ENCODE measurements around the gene UBQLNL. TPM values are rescaled to one million over a fixed set of nuclear protein-coding genes. Genes with fewer than 3 reads are reported as not detected.

Gene UBQLNL
- total RNA-seq, 3 donors from 2014 or later: 0.32 to 0.49 (median 0.34) TPM

DNA sequence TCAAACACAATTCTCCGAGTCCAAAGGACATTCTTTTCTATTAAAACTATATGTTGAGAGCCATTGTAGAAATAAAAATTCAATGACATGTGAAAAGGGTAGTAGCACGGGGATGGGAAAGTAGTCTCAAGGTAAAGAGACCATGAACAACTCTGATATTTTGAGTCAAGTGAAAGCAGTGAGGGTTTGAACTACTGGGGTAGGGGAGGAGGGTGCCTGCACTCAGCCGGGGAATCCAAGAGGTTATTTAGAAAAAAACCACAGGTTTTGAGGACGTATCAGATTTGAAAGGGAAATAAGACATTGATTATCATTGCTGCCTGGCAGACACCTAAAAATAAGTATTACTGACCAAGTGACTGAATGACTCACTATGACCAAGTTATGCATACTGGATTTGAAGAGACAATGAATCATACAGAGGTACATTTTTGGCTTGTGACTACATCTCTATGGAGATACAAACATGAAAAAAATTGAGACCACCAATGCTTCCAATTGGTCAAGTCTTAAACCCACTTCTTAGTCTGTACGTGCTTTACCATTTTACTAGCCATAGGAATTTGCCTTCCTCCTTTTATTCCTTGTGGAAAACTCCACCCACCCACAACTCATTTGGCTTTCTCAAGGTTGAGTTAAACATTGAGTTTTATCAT, 34.1 kb upstream of the UBQLNL start:
- Histone ChIP-seq H3K4me3 (no peak overlapping the region), H3K4me1 (ENCODE audit: low read depth) (no peaks in the 10 kb centered on the region), H3K9me3 (no peaks in the 10 kb centered on the region), H3K36me3 (ENCODE audit: low read depth) (no peaks in the 10 kb centered on the region)
- TF ChIP-seq CTCF (IDR thresholded peaks at IDR 0.05): no peak
- intact Hi-C loops (cut with DNase I, micrococcal nuclease): no loop called here
- no peak for ATAC-seq
- DNase-seq: no peak

DNA sequence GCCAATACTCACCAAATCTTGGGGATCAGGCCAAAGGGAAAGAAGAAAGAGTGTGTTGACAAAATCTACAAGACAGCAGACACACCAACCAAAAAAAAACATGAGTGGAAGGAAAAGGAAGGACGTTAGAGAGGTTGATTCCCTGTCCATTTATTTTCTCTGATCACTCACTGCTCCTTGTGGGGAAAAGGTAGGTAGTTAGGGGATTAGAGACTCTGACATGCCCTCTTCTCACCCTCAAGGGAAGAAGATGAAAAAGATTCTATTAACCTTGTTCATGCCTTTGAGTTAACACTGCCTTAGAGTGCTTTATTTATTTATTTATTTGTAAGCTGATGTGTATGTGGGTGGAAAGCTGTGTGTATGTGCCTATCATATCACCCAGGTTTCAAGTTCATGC, 31.9 kb upstream of the UBQLNL start, which contains the start of gene OR52H1:
OR52H1 (minus strand) TSS at position 101 of the 400 bp plus-strand sequence. CDS start 3,035 bp downstream, outside the sequence.
- Histone ChIP-seq H3K9me3 (no peaks in the 10 kb centered on the region), H3K4me3 (no peak within 1 kb of the TSS), H3K4me1 (ENCODE audit: low read depth) (no peaks in the 10 kb centered on the region), H3K36me3 (ENCODE audit: low read depth) (no peaks in the 10 kb centered on the region)
- intact Hi-C loops (cut with DNase I, micrococcal nuclease): no loop called here
- no peak for TF ChIP-seq CTCF (IDR thresholded peaks at IDR 0.05)
- ATAC-seq (no peak), DNase-seq (no peak)

DNA sequence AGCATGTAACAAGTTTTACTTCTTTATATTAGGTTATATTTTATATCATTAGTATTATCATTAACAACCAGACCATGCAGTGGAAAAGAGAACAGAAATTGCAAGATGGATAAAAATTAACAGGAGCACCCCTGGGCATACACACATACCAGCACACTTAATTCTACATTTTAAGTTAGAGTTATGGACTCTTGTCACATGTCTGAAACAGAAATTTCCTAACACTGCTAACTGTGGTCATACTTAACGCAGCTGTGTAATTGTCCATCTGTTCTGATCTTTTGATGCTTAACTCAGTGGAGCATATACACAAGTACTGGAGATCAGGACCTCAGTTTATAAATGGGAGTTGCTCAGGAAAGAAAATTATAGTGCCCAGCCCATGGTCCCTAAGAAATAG, 31.5 kb upstream of the UBQLNL start:
- Histone ChIP-seq H3K9me3 (no peaks in the 10 kb centered on the region), H3K4me3 (no peak overlapping the region), H3K4me1 (ENCODE audit: low read depth) (no peaks in the 10 kb centered on the region), H3K36me3 (ENCODE audit: low read depth) (no peaks in the 10 kb centered on the region)
- no peak for TF ChIP-seq CTCF (IDR thresholded peaks at IDR 0.05)
- no peak for ATAC-seq
- intact Hi-C loops (cut with DNase I, micrococcal nuclease): no loop called here
- no peak for DNase-seq

GRCh38 chr11:5546457-5546856, 30.0 kb upstream of the UBQLNL start:
- Histone ChIP-seq H3K9me3 (no peaks in the 10 kb centered on the region), H3K36me3 (ENCODE audit: low read depth) (no peaks in the 10 kb centered on the region), H3K4me1 (ENCODE audit: low read depth) (no peaks in the 10 kb centered on the region), H3K4me3 (no peak overlapping the region)
- no peak for TF ChIP-seq CTCF (IDR thresholded peaks at IDR 0.05)
- DNase-seq (no peak), ATAC-seq (no peak)
- intact Hi-C loops (cut with DNase I, micrococcal nuclease): no loop called here

- no peaks in the 10 kb centered on the region for H3K9me3 ChIP-seq
- TF ChIP-seq CTCF (IDR thresholded peaks at IDR 0.05): no peak
- H3K4me3 ChIP-seq: no peak overlapping the region
- DNase-seq: no peak
- no peaks in the 10 kb centered on the region for H3K4me1 ChIP-seq (ENCODE audit: low read depth)
- intact Hi-C loops (cut with DNase I, micrococcal nuclease): no loop called here
- ATAC-seq: no peak
- no peaks in the 10 kb centered on the region for H3K36me3 ChIP-seq (ENCODE audit: low read depth)
Observed at GRCh38 chr11:5541427-5541826, 24.9 kb upstream of the UBQLNL start.

DNA sequence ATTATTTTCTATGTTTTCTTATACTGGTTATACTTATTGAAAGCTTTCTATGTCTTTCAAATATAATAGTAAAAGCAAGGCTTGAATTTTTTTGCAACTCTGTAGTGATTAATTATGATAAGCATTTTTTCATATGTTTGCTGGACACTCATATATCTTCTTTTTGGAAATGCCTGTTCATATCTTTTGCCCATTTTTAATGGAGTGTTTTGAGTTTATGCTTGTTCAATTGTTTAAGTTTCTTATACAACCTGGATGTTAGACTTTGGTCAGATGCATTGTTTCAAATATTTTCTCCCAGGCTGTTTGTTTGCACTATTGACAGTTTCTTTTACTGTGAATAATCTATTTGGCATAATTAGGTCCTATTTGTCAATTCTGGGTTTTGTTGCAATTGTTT, 20.0 kb upstream of the UBQLNL start:
- no peaks in the 10 kb centered on the region for H3K36me3 ChIP-seq (ENCODE audit: low read depth)
- DNase-seq: no peak
- H3K9me3 ChIP-seq: no peaks in the 10 kb centered on the region
- no peaks in the 10 kb centered on the region for H3K4me1 ChIP-seq (ENCODE audit: low read depth)
- no peak for TF ChIP-seq CTCF (IDR thresholded peaks at IDR 0.05)
- intact Hi-C loops (cut with DNase I, micrococcal nuclease): no loop called here
- ATAC-seq: no peak
- no peak overlapping the region for H3K4me3 ChIP-seq

Measured in mucosa of descending colon (tissue), 3 donors.